HUDEP-2 (cell line): ENCODE data around the gene SMPD3.

Experiments
- DNase-seq, 76 experiments: peaks; one replicate each; lab custom pipeline; 2025; ENCODE audit not compliant: unreplicated experiment in 76 of 76; lab: John Stamatoyannopoulos, UW

Gene SMPD3

GRCh38 chr16:68445458-68445857 is 2.9 kb downstream of the SMPD3 start:
- DNase-seq = peak in 62 of 76 experiments; percentile 3 to 66 (median 42)

DNA sequence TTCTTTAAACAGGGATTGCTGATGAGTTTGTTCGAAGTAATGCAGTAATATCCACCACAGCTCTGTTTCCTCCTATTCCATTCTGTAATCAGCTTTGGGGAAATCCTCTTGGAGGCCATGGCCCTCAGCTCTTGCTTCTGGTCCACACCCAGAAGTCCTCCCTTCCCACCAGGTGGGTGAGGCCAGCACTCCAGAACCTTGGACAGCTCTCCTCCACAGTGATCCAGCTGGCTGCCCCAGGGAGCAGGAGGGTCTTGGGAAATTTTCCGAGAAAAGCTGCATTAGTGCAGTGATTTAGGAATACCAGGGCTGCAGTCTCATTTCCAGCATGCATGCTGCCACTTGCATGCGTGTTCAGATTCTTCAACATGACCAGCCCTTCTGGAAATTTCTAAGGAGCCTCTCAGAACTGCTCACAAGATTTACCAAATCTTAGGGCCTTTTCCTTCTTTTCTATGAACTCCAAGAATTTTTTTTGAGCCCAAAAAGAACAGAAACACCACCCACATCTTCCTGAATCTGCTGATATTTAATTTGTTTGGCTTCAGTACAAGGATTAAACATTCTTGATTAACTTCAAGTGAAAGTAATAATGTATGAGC is 4.2 kb downstream of the SMPD3 start:
- DNase-seq = peak in 5 of 76 experiments; percentile 1 to 5 (median 2)

- peak in 19 of 76 experiments; percentile 2 to 42 (median 10) for DNase-seq
Observed at GRCh38 chr16:68436581-68436980, 11.7 kb downstream of the SMPD3 start.

GRCh38 chr16:68434624-68435210 is 13.6 kb downstream of the SMPD3 start:
- no peak for DNase-seq

DNA sequence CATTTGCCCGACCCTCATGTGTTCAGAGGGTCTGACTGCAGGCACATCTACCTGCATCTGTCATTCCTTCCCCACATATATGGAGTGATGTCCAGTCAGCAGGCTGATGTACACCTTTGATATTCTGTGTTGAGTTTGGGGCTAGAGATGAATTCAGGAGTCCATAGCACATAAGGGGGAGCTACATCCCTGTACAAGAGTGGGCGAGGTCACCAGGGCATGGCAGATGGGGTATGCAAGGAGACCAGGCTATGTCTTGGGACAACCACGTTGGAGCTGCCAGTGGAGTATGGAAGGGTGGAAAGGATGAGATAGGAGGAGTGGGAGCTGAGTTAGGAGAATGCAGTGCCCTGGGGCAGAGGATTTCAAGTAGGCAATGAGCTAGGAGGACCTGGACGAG is 15.0 kb downstream of the SMPD3 start:
- DNase-seq = no peak

- no peak for DNase-seq
Observed at GRCh38 chr16:68432701-68433100, 15.6 kb downstream of the SMPD3 start.

DNA sequence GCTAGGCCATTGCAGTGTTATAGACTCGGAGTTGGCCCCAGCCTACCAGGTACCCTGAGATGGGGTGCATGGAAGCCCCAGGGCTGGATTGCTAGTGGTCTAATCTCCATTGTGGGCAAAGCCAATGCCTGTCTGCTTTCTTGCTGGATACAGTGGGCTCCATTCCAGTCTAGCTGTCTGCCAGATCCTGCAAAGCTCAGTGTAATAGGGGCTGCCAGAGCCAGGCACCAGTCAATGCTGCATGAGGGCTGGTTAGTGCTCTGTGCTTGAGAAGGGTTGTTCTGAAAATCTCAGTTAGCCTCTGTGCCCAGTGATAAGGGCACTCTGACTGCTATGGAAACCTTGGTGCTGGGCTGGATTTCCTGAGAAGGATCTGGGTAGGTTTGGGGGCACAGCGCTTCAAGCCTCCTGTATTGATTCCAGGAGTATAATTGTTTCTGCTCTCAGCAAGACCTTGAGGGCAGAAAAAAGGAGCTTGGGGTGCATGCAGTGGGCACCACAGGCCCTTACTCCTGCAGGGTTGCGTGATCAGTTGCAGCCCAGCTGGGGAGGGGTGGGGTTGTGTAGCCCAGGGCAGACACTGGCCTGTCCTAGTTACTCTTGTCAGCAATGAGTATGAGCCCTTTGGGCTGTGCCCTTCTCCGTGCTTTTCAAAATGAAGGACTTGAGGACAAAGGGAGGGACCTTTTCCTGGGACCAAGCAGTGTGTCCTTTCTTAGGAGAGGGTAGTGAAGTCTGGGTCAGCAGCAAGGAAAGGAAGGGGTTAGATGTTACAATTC is 19.0 kb downstream of the SMPD3 start:
- DNase-seq = no peak

- DNase-seq = no peak
Observed at GRCh38 chr16:68427649-68428303, 20.5 kb downstream of the SMPD3 start.

GRCh38 chr16:68426347-68426652 is 22.0 kb downstream of the SMPD3 start:
- no peak for DNase-seq

- DNase-seq = no peak
Observed at GRCh38 chr16:68425498-68426346, 22.6 kb downstream of the SMPD3 start.

DNA sequence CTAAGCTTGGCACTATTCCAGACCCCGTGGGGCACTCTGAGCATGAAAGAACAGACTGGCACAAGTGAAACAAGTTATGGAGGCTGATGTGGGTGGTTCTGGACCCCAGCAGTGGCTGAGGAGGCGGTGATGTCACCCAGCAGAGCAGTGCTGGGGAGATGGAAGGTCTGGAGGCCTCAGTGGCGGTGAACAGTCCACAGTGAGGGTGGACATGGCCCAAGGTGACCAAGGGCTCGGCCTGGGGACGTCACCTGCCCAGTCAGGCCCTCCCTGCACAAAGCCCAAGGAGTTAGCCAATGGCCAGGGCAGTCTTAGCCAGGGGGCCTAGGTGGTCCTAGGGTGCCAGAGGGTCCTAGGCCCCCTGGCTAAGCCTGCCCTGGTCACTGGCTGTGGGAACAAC is 24.5 kb downstream of the SMPD3 start:
- DNase-seq = no peak

DNA sequence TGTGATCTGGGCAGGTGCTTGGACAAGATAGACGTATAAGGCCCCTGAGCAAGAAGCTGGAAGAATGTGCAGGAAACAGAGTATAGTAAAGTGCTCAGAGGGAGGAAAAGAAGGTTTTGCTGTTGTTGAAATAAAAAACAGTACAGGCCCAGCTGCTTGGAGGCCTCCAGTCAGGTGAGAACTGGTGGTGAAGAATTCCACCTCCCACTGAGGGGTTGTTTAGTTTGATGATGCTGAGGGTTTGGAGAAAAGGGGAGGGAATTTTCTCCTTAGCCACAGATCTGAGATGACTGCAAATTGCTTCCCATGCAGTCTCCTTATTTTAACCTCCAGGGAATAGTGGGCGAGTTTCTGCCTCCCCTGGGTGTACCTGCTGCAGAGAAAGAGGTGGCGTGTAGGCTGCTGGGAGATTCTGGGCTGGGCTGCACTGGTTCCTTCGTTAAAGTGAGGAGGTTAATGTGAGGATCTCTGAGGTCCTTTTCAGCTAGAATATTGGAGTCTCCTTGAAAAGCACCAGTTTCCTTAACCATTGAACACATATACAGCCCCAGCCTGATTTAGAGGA is 25.8 kb downstream of the SMPD3 start:
- no peak for DNase-seq

DNA sequence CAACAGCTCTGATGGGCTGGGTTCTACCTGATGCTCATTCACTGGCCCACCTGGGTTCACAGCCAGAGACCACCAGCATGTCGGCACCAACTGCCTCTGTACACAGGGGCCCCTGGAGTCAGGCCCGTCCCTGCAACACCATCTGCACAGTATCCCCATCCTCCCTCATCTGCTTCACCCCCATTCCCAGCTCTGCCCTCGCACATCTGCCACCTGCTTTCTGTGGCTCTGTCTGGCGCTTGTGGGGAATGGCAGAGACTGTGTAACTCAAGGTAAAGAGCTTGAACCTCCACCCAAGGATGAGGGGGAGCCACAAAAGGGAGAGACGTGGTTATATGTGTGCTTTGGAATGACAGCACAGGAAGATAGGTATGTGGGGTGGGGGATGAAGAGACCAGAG is 27.2 kb downstream of the SMPD3 start:
- DNase-seq = no peak

DNA sequence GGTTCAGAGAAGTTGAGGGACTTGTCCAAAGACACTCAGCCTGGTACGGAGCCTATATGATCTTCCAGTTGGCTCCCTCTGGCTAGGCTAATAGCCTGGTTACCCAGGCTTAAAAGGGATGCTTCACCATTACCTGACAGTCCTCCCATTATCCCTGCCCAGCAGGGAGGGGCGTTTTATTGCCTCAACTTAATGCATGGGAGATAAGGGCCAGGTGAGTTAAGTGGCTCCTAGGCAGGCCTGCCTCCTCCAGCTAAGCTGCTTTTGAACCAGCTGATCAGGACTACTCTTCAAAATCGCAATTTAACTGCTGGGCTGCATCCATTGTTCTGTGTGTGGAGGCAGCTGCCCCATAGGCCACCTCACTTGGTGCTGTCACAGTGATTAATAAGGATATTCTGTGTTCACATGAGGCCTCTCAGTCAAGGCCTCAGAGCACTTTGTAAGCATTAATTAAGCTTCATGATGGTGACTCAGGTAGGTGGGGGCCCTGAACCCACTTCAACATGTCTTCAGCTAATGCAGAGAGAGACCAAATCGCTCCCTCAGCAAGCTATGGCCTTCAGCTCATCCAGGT is 27.9 kb downstream of the SMPD3 start:
- DNase-seq = no peak

- peak in 72 of 76 experiments; percentile 5 to 81 (median 61) for DNase-seq
Observed at GRCh38 chr16:68417711-68418301, 30.5 kb downstream of the SMPD3 start.

- no peak for DNase-seq
Observed at GRCh38 chr16:68416057-68417046, 32.0 kb downstream of the SMPD3 start.

DNA sequence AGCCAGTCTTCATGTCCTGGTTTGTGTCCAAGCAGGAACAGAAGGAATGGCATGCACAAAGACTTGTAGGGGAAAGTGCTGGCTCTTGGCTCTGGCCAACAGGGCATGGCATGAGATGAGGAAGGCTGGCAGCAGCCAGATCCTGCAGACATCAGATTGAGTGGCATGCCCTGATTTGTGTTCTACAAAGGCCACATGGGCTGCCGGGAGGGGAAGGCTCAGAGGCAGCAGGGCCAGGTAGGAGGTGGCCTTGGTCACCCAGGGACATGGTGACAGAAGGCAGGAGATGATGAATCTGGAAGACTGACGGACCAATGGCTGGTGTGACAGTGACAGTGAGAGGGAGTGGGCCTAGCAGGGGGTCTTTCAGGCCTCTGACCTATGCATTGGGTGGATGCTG is 33.7 kb downstream of the SMPD3 start:
- DNase-seq = no peak

GRCh38 chr16:68412061-68412460 is 36.2 kb downstream of the SMPD3 start:
- DNase-seq = no peak
